SK-N-SH (cell line): ENCODE results near the gene CNPY2. TPM values are rescaled to one million over a fixed set of nuclear protein-coding genes. Genes with fewer than 3 reads are reported as not detected.
"Not testable (repeated sequence)": the region's sequence is repeated elsewhere in the genome, so short reads cannot be mapped to it uniquely, and the experiment has no call there.

Experiments
- CTCF ChIA-PET: fragments of 300-600, 350-600 bp; formaldehyde crosslinking; extraction: SDS; loops from one replicate; lab custom pipeline; 2021; lab: Yijun Ruan, JAX
- POLR2A ChIA-PET: fragments of 350-600 bp; sonication (Branson Sonifier 250); formaldehyde crosslinking; extraction: SDS; loops from one replicate; lab custom pipeline; 2020; ENCODE audit warnings: antibody characterized with exemption, inconsistent platforms; lab: Yijun Ruan, JAX
- DNase-seq: peaks from one replicate; pipeline ENCODE4 v3.0.0; 2012
- H2AFZ ChIP-seq: fragments of 200-600 bp; sonication (generic); 2 replicates; pipeline ENCODE4 v1.8.1; 2016; ENCODE audit warnings: antibody characterized with exemption, mild to moderate bottlenecking, low read depth
- H3F3A ChIP-seq: fragments of 200-600 bp; sonication (generic); replicated peaks from 2 replicates; pipeline ENCODE3; 2016; ENCODE audit warnings: antibody characterized with exemption, mild to moderate bottlenecking; ENCODE audit not compliant: insufficient read depth
- H3K27ac ChIP-seq, 2 experiments: fragments of 200-500 bp in 1 of 2; fragments of 200-600 bp in 1 of 2; sonication (Bioruptor generic) in 1 of 2; sonication (generic), shearing (Covaris generic) in 1 of 2; 2 replicates each; pipeline versions ENCODE4 v1.5.1 to v1.6.1; 2014 to 2016; ENCODE audit warnings: low read depth in 2 of 2, inconsistent platforms in 1 of 2, low read length in 1 of 2, mild to moderate bottlenecking in 1 of 2, mixed read lengths in 1 of 2
- H3K27me3 ChIP-seq: fragments of 200-600 bp; sonication (generic), shearing (Covaris generic); 2 replicates; pipeline ENCODE4 v1.6.1; 2016; ENCODE audit warnings: mixed run types; ENCODE audit not compliant: insufficient read depth
- H3K36me3 ChIP-seq, 2 experiments: fragments of 200-500 bp in 1 of 2; fragments of 200-600 bp in 1 of 2; sonication (Bioruptor generic) in 1 of 2; sonication (generic) in 1 of 2; replicated peaks in 1 of 2; 2 replicates each; pipeline versions ENCODE3 to v1.5.1; 2014 to 2016; ENCODE audit warnings: low read length in 1 of 2, mild to moderate bottlenecking in 1 of 2; ENCODE audit not compliant: insufficient read depth in 2 of 2, control insufficient read depth in 1 of 2
- H3K4me1 ChIP-seq, 2 experiments: fragments of 200-500 bp in 1 of 2; fragments of 200-600 bp in 1 of 2; sonication (Bioruptor generic) in 1 of 2; sonication (generic), shearing (Covaris generic) in 1 of 2; 2 replicates each; pipeline versions ENCODE4 v1.5.1 to v1.6.1; 2014 to 2016; ENCODE audit warnings: low read depth in 1 of 2, low read length in 1 of 2, mixed run types in 1 of 2; ENCODE audit not compliant: insufficient read depth in 2 of 2, control insufficient read depth in 1 of 2
- H3K4me2 ChIP-seq: fragments of 200-600 bp; sonication (generic), shearing (Covaris generic); 2 replicates; pipeline ENCODE4 v1.6.1; 2017; ENCODE audit warnings: mixed run types
- H3K4me3 ChIP-seq, 2 experiments: fragments of 200-500 bp in 1 of 2; fragments of 200-600 bp in 1 of 2; sonication (Bioruptor generic) in 1 of 2; sonication (generic), shearing (Covaris generic) in 1 of 2; 2 replicates each; pipeline versions ENCODE4 v1.5.1 to v1.8.1; 2014 to 2016; ENCODE audit warnings: low read depth in 2 of 2, inconsistent platforms in 1 of 2, low read length in 1 of 2, mild to moderate bottlenecking in 1 of 2, mixed read lengths in 1 of 2, moderate library complexity in 1 of 2
- H3K79me2 ChIP-seq: fragments of 200-600 bp; sonication (generic); 2 replicates; pipeline ENCODE4 v1.8.1; 2017; ENCODE audit warnings: mild to moderate bottlenecking; ENCODE audit not compliant: insufficient read depth
- H3K9ac ChIP-seq: fragments of 200-600 bp; sonication (generic); 2 replicates; pipeline ENCODE4 v1.6.1; 2017; ENCODE audit warnings: mixed run types
- H3K9me2 ChIP-seq: fragments of 200-600 bp; sonication (generic); 2 replicates; pipeline ENCODE4 v1.6.1; 2017; ENCODE audit warnings: mixed run types
- H3K9me3 ChIP-seq: fragments of 200-600 bp; sonication (generic); 2 replicates; pipeline ENCODE4 v1.6.1; 2017; ENCODE audit warnings: mixed run types, mild to moderate bottlenecking, moderate library complexity
- H4K20me1 ChIP-seq: fragments of 200-600 bp; sonication (generic); 2 replicates; pipeline ENCODE4 v1.6.1; 2017; ENCODE audit warnings: mild to moderate bottlenecking, mixed run types; ENCODE audit not compliant: insufficient read depth
- ELF1 ChIP-seq: IDR thresholded peaks from 2 replicates; pipeline ENCODE4 v1.4.0; 2012
- EZH2phosphoT487 ChIP-seq: fragments of 200-600 bp; sonication (generic); IDR thresholded peaks from 2 replicates; pipeline ENCODE4 v1.6.1; 2017; ENCODE audit warnings: low read depth, mixed run types, mild to moderate bottlenecking, antibody characterized with exemption, moderate library complexity, borderline replicate concordance
- FOXM1 ChIP-seq: IDR thresholded peaks from 2 replicates; pipeline ENCODE4 v1.4.0; 2012; ENCODE audit warnings: low read depth, mild to moderate bottlenecking
- MXI1 ChIP-seq: IDR thresholded peaks from 2 replicates; pipeline ENCODE4 v1.6.1; 2012; ENCODE audit warnings: mild to moderate bottlenecking, low read depth, low read length, improper control_type of control experiment
- RXRA ChIP-seq: IDR thresholded peaks from 2 replicates; pipeline ENCODE4 v1.4.0; 2012; ENCODE audit warnings: low read depth, mild to moderate bottlenecking, borderline replicate concordance
- TCF12 ChIP-seq: IDR thresholded peaks from 2 replicates; pipeline ENCODE4 v1.4.0; 2012
- TEAD4 ChIP-seq: IDR thresholded peaks from 2 replicates; pipeline ENCODE4 v1.4.0; 2012; ENCODE audit warnings: mild to moderate bottlenecking, borderline replicate concordance; ENCODE audit not compliant: insufficient read depth
- WGBS: methylation state at CpG from one replicate; pipeline ENCODE4 v1.1.6; 2017; ENCODE audit warnings: low lambda C conversion rate; 5-methylcytosine and 5-hydroxymethylcytosine counted together
- polyA plus RNA-seq, 3 experiments: library from polyadenylated mRNA; depleted of rRNA; stranded (reverse); fragments of >200 nt; gene quantifications; 2 replicates each; pipeline ENCODE4 v1.2.3, GENCODE V29; 2012
- TF ChIP-seq, protein P1 (sequence below): IDR thresholded peaks from 2 replicates; pipeline ENCODE4 v1.6.1; 2012; ENCODE audit warnings: mild to moderate bottlenecking, low read depth, low read length, moderate library complexity
- TF ChIP-seq, protein P2 (sequence below): fragments of 150-350 bp; IDR thresholded peaks from 2 replicates; pipeline ENCODE4 v1.6.1; 2016; ENCODE audit warnings: mild to moderate bottlenecking, low read depth, low read length
- TF ChIP-seq, protein P3 (sequence below): IDR thresholded peaks from 2 replicates; pipeline ENCODE4; 2012

Gene CNPY2
- polyA plus RNA-seq, 1 of the 3 experiments (the other 2 are of a cell fraction) = 191 TPM

DNA sequence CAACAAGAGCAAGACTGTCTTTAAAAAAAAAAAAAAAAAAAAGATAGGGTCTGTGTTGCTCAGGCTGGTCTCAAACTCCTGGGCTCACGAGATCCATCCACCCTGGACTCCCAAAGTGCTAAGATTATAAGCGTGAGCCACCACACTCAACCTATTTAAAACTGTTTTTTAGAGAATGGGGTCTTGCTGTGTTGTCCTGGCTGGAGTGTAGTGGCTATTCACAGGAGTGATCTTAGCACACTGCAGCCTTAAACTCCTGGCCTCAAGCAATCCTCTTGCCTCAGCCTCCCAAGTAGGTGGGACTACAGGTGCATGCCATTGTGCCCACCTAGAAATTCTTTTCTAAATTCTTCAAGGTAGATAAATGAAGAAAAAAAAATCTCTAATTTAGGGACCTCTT is 41.5 kb downstream of the CNPY2 start:
- Histone ChIP-seq H3K9me2 (no peaks in the 10 kb centered on the region), H4K20me1 (no peaks in the 10 kb centered on the region), H3K27me3 (no peaks in the 10 kb centered on the region), H3K79me2 (0 out of 2 replicates have a peak, but pooled peaks cover 4% of the 10 kb centered on the region), H2AFZ (no peak overlapping the region), H3K4me2 (no peak overlapping the region), H3K4me1 (no peaks in the 10 kb centered on the region), H3K4me3 (no peak overlapping the region), H3F3A (peaks cover 39% of the 10 kb centered on the region), H3K36me3 (peaks cover 58 to 62% of the 10 kb centered on the region in 2 experiments), H3K9me3 (no peaks in the 10 kb centered on the region), H3K27ac (no peak overlapping the region), H3K9ac (no peak overlapping the region)
- POLR2A ChIA-PET = no interaction called here
- CTCF ChIA-PET = interaction anchor here (1.9 kb wide), 1 partner anchor 85 kb away, joined by 4 read pairs; the partner anchor contains the start of gene SMARCC2
- no peak for TF ChIP-seq EZH2phosphoT487
- no peak for TF ChIP-seq ELF1
- TF ChIP-seq TCF12 = no peak
- TF ChIP-seq, protein P1, sequence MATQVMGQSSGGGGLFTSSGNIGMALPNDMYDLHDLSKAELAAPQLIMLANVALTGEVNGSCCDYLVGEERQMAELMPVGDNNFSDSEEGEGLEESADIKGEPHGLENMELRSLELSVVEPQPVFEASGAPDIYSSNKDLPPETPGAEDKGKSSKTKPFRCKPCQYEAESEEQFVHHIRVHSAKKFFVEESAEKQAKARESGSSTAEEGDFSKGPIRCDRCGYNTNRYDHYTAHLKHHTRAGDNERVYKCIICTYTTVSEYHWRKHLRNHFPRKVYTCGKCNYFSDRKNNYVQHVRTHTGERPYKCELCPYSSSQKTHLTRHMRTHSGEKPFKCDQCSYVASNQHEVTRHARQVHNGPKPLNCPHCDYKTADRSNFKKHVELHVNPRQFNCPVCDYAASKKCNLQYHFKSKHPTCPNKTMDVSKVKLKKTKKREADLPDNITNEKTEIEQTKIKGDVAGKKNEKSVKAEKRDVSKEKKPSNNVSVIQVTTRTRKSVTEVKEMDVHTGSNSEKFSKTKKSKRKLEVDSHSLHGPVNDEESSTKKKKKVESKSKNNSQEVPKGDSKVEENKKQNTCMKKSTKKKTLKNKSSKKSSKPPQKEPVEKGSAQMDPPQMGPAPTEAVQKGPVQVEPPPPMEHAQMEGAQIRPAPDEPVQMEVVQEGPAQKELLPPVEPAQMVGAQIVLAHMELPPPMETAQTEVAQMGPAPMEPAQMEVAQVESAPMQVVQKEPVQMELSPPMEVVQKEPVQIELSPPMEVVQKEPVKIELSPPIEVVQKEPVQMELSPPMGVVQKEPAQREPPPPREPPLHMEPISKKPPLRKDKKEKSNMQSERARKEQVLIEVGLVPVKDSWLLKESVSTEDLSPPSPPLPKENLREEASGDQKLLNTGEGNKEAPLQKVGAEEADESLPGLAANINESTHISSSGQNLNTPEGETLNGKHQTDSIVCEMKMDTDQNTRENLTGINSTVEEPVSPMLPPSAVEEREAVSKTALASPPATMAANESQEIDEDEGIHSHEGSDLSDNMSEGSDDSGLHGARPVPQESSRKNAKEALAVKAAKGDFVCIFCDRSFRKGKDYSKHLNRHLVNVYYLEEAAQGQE = no peak
- TF ChIP-seq, protein P2, sequence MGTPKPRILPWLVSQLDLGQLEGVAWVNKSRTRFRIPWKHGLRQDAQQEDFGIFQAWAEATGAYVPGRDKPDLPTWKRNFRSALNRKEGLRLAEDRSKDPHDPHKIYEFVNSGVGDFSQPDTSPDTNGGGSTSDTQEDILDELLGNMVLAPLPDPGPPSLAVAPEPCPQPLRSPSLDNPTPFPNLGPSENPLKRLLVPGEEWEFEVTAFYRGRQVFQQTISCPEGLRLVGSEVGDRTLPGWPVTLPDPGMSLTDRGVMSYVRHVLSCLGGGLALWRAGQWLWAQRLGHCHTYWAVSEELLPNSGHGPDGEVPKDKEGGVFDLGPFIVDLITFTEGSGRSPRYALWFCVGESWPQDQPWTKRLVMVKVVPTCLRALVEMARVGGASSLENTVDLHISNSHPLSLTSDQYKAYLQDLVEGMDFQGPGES = no peak
- TF ChIP-seq TEAD4 = no peak
- no peak for TF ChIP-seq FOXM1
- TF ChIP-seq MXI1 = no peak
- TF ChIP-seq, protein P3, sequence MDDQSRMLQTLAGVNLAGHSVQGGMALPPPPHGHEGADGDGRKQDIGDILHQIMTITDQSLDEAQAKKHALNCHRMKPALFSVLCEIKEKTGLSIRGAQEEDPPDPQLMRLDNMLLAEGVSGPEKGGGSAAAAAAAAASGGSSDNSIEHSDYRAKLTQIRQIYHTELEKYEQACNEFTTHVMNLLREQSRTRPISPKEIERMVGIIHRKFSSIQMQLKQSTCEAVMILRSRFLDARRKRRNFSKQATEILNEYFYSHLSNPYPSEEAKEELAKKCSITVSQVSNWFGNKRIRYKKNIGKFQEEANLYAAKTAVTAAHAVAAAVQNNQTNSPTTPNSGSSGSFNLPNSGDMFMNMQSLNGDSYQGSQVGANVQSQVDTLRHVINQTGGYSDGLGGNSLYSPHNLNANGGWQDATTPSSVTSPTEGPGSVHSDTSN = no peak
- no peak for TF ChIP-seq RXRA
- 93% methylated on average over 2 of the region's 2 CpGs for WGBS
- no peak for DNase-seq

DNA sequence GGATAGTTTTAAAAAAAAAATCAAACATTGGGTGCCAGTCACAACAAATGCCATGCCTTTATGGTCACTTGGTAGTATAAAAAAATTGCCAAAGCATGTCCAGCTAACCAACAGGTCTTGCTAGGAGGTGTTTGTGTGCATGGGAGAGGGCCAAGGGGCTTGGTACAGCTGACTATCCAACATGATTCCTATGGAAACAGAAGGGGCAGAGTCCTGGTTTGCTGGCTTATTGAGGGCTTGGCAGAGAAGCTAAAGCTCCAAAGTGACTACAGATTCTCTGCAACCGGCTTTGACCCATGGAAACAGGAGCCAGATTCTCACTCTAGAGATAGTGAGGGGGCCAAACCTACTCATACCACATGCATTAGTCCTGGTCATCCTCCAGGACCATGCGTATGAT is 43.3 kb downstream of the CNPY2 start:
- H3K27me3 ChIP-seq, POLR2A ChIA-PET, H3K4me3 ChIP-seq, H2AFZ ChIP-seq, H3K9me2 ChIP-seq, H3K4me2 ChIP-seq, H3K27ac ChIP-seq, H3K9ac ChIP-seq, H3K9me3 ChIP-seq, H3K4me1 ChIP-seq, DNase-seq, H3K79me2 ChIP-seq, H4K20me1 ChIP-seq: not testable (repeated sequence)
- 100% methylated on average over 1 of the region's 2 CpGs for WGBS
- CTCF ChIA-PET = interaction anchor here (0.9 to 1.9 kb wide), 3 partner anchors 14 to 191 kb away, joined by 3 to 8 read pairs (median 4); partner anchors contain the start of genes ANKRD52 and SMARCC2
- Histone ChIP-seq H3K36me3 (peaks cover 47 to 61% of the 10 kb centered on the region in 2 experiments), H3F3A (peaks cover 51% of the 10 kb centered on the region)
